Stimulated activated CD8-positive, alpha-beta memory T cell treated with anti-CD3 and anti-CD28 coated beads, Interleukin-4, amount 100 ng/mL, for 48 hours (primary cell): ENCODE results near the gene CCDC57.
A peak's percentile ranks its signal among the peaks of the same experiment; 100 is the strongest.

Source experiments
- DNase-seq: peaks from one replicate; pipeline ENCODE4 v3.0.0-alpha.2; 2020

CCDC57 gene

DNA sequence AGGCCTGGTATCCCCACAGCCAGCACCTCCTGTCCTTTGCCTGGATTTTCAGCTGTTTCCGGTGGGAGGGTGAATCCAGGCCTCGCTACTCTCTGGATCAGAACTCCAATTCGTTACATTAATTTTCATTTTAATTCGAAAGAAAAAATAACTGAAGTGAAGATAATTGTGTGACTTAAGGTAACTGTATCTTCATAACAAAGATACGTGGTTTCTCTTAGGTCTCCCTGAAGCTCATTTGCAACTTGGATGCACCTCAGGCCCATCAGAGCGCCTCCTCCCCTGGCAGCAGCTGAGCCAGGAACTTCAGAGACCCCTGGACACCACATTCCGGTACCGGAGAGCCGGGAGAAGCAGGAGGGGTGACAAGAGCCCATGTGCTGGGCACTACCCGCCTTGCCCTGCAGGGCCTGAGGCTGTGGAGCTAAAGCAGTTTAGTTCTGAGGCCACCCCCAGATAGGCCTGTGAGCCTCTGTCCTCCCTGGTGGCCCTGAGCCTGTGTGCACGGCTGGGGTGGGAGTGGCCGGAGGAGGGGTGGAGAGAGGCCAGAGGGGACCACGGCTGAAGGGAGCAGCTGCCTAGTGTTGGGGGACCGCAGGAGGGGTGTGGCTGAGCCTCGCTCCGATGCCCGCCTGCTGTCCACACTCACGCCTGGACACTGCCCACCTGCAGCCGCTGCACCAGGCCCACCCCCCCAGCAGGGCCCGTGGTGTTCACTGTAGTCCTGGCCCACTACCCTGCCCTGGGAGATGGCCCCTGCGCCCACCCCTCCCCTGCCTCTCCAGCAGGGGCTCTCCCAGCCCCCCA is 135.7 kb downstream of the CCDC57 start:
- DNase-seq = no peak

DNA sequence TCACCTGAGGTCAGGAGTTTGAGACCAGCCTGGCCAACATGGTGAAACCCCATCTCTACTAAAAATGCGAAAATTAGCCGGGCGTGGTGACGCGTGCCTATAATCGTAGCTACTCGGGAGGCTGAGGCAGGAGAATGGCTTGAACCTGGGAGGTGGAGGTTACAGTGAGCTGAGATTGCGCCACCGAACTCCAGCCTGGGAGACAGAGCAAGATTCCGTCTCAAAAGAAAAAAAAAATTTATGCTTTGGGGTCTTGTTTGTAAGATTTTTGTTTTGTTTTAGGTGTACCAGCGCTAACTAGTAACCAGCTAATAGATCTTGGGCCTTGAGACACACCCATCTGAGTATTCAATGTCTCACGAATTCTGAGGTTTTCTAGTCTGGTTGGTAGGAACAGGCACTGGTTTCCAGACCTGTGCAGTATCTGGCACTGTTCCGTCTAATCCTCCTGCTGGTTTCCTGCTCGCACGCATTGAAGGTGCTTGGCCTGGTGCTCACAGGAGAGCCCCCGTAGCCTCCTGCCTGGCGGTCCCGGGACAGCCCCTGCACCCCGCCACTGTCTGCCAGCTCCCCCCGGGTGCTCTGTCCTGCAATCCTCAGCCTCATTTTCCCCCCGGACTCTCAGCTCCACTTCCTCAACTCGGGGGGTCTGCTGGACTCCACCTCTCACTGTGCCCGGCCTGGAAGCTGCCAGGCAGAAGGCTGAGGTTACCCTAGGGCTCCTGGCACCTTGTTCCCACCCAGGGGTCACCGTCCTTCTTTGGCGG is 136.4 kb downstream of the CCDC57 start:
- DNase-seq = no peak

DNA sequence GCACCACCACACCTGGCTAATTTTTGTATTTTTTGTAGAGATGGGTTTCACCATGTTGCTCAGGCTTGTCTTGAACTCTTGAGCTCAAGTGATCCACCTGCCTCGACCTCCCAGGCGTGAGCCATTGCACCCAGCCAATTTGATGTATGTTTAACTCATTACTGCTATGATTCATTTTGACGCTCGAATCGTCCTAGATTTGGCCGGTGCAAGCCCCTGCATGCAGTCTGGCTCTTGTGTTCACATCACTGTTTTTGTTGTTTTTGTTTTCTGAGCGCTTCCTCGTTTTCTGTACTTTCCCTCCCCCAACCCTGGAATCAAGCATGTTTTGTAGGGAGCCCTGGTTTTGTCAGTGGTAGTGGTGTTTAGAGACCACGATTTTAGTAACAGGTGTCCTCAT is 139.2 kb downstream of the CCDC57 start:
- no peak for DNase-seq

DNA sequence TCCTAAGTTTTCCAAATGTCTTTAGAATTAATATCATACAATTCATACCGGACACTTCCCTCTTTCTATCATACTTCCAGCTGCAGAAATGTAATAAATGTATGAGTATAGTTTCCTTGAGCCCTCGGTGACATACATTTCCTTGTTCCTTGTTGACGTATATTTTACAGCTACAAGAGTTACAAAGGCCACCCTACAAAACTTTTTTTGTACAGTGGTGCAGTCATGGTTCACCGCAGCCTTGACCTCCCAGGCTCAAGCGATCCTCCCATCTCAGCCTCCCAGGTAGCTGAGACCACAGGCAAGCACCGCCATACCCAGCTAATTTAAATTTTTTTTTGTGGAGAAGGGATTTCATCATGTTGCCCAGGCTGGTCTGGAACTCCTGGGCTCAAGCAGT is 139.8 kb downstream of the CCDC57 start:
- DNase-seq = no peak

DNA sequence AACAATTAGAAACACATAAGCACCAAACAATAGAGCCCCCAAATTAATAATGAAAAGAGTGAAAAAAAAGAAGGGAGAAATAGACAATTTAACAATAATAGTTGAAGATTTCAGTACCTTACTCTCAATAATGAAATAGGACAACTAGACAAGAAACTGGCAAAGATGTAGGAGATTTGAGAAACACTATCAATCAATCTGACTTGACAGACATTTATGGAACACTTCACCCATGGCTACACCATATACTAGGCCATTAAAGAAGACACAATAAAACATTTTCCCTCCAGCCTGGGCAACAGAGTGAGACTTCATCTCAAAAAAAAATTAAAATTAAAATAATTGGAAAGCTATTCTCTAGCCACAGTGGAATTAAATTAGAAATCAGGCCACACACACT is 142.0 kb downstream of the CCDC57 start:
- DNase-seq = no peak

DNA sequence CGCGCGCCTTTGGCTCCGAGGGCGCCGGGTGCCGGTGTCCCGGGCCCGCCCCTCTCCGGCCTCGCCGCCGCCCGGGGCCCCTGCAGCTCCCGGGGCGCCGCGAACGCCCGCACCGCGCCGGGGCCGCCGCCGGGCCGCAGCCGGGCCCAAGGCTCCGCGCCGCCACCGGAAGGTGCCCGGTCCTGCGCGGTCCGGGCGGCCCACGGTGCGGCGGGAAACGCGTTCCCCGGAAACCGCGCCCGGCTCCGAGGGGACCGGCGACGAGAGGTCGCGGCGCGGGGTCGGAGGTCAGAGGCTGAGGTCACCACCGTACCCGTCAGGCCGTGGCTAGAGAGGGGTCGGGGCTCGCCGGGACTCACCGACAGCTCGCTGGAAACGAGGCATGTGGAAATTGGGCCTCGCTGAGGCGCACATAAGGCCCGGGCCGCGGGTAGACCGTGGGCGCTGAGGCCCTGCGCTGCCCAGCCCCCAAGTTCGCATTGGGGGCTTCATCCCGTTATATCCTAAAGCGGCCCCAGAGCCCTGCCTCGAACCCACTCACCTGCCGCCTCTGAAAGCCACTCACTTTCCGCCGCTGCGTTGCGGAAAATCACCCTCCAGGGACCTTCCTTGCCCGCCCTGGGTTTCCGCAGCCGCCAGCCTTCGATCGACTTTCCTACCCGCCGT is 146.9 kb downstream of the CCDC57 start, which contains the start of gene DUS1L:
TSS of gene DUS1L (minus strand) at position 167 of the 666 bp plus-strand sequence. CDS start 745 bp downstream, outside the sequence.
- peak; percentile 83 for DNase-seq

DNA sequence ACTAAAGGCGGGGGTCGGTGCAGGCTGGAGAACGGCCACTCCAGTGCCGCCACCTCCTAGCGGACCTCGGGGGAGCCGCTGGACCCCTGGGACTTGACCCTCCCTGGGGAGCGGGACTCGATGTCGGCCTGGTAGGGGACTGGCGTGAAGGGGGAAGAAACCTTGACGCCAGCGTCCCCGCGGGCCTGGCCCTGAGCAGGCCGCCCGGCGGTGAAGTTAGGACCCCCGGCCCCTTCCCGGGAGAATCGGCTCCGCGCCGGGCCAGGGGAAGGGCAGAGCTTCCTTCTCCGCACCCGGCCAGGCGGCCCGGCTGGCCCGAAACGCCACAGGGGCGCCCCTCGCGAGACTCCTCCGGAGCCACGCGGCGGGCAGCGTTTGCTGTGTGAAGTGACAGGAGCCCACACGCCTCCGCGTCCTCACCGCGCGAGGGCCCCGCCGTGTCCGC is 147.4 kb downstream of the CCDC57 start:
- DNase-seq = peak; percentile 47

DNA sequence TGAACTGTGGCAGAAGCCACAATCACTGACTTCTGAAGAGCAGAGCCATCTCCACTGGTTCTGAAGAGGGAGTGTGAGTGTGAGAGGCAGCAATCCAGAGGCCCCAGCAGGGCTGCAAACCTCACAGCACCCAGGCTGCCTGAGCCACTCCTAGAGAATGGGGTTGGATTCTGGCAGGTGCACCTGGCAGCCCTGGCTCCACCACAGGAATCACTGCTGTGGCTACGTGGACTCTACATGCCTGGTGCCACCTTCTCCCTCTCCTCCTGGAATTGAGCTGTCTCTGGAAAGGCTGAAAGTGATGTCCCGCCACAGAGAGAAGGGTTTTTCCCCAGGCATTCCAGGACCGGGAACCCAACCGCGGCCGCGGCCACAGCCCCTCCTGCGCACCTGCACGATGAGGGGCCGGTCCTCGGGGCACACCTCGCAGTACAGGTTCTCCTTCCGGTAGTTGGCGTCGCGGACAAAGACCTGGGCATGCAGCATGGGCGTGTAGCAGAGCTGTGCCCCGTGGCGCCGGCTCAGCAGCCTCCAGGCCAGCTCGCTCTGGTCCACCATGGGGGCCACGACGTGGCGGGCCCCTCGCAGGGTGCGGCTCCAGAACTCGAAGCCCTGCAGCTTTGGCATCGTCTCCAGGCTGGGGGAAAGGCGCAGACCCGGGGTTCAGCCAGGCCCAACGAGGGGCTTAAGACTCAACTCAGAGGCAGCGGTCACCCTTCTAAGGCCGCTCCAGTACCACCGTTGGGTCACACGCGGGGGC is 148.0 kb downstream of the CCDC57 start:
- no peak for DNase-seq

DNA sequence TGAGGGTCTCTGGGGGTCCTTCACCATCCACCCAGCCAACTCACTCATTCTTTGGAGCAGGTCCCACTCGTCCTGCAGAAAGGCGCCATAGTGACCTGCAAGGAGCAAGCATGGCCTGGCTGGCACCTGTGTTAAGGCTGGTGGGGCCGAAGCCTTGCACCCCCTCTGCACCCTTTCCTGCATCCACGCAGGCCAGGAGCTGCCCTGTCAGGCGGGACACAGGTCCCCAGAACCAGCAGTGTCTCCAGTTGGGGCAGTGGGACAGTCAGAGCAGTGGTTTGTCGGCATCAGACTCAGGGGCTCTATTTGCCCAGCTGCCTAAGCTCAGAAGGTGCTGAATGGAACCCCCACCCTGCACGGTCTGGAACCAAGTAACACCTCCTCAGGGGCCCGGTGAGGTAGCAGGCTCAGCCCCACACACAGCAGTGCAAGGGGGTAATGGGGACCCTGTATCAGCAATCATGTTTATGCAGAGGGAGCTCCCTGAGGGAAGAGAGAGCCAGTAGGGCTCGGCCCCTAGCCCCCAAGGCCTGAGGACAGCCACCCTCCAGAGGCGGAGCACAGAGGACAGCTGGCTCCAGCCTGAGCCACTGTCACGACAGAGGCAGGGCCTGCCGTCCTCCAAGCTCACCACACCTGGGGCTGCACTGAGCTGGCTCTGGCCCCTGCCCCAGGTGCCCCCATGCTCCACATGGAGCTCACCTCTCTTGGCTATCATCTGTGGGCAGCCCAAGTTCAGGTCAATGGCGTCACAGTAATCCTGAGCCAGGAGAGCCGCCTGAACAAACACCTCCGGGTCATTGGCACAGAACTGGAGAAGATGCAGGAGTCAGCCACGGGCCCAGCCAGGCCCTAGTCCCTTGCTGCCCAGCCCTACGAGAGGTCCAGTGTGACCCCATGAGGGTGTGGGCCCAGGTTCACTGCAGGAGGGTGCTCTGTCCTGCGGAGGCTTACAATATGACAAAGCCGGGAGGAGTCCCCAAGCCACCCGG is 148.9 kb downstream of the CCDC57 start:
- DNase-seq = no peak

DNA sequence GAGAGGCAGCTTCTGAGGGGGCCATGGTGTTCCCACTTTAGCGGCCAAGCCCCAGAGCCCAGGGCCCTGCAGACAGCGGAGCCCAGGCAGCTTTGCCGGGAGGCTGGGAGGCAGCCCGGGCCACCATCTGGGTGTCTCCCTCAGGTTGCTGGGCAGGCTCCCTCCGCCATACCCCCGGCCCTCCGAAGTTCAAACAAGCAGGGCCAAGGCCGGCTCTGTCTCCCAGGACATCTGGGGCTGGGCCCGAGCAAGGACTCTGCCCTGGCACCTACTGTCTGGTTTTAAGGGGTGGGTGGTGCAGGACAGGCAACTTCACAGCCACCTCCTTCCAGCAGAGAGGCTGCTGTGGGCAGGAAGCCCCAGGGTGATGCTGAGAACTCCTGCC is 149.7 kb downstream of the CCDC57 start:
- no peak for DNase-seq

DNA sequence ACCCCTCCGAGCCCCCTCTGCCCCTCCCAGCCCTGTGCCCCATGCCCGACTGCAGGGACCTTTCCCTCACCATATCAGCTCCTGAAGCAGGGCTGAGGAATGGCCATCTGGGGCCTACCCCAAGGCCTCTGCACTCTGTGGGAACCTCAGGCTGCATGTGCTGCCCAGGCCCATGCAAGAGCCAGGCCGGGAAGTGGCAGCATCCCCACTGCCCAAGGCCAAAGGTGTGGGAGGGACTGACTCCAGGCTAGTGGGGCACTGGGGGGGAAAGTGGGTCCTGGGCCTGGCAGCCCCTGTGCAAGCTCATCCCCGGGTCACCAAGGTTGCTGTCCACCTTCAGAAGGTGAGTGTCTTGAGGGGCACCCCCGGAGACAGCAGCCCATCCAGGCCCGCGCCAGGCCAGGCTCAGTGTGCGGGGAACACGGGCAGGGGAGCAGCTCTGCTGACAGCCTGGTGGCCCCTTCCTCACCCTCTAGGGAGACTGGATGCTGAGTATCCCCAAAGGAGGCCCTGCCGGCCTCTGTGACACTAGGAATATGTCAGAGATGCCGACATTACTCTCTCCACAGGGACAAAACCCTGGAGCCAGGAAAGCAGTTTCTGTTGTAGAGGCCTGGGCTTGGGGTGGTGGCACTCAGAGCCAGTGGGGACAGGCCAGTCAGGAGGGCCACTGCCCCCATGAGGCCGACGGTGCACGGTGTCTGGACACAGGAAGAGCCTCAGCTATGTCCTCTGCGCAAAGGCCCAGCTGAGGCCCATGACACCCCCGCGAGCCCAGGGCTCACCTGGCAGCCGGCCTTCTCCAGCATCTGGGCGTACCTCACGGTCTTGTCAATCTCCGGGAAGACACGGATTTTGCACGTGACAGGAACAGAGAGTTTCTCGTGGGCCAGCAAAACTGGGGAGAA is 150.3 kb downstream of the CCDC57 start:
- no peak for DNase-seq

DNA sequence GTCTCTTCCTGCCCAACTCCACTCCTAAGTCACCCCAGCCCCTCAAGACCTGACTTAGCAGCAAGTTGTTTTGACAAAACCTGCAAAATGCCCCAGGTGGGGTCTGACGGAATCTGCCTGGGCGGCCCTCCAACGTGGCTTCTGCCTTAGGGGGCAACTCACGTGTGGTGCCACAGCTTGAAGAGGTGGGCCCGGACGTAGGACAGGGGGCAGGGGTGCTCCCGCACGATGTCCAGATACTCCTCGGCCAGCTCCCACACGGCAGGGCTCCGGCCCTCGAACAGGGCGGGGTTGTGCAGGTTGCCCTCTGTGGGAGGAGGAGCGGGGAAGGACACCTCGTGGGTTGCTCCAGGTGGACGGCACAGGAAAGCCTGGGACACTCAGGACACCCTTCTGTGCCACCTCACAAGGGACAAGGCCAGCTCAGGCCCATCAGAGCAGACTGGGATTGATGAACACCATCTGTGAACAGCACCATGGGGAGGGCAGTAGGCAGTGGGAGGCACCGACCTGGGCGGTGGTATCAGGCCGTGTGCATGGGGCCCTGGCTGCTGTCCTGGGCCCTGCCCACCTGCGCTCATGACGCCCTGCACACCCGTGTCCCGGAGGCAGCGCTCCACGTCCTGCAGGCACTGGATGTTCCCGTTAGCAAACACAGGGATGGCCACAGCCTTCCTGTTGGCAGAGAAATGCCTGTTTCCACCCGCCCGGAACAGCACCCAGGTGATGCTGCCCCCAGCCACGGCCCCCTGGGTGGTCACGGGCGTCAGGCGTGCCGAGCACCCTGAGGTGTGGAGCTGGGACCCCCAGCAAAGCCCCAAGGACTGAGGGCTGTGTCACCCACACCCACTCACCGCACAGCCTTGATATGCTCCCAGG is 151.4 kb downstream of the CCDC57 start:
- no peak for DNase-seq

DNA sequence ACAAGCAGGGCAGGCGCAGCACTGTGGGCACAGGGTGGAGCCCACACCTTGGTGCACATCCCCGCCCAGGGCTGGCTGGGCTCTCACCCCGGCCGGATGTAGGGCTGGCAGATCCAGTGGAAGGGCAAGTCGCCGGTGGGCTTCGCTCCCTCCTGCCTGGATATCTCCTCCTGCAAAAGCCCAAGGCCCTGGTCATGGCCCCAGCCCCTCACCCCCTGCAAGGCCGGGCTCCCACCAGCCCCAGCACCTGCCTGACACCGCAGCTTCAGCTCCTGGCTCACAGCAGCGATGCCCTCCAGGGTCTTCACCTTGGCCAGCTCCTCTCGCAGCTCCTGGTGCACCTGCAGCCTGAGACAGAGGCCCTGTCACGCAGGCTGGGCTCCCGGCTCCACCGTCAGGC is 152.0 kb downstream of the CCDC57 start:
- DNase-seq = no peak

DNA sequence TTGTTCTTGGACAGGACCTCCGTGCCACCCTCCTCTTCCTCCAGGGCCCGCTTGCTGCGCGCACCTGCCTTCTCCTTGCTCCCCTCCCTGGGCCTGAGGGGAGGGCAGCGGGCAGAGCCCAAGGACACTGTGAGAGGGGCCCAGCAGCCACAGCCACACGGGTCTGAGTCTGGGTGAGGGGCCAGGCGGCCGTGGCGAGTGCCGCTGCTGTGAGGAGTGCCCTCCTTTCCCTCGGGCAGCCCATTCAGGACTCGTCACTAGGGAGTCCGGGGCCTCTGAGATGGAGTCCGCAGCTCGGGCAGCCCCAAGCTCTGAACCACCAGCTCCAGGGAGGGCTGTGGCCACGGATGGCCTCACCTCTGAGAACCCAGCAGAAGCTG is 152.7 kb downstream of the CCDC57 start:
- no peak for DNase-seq

DNA sequence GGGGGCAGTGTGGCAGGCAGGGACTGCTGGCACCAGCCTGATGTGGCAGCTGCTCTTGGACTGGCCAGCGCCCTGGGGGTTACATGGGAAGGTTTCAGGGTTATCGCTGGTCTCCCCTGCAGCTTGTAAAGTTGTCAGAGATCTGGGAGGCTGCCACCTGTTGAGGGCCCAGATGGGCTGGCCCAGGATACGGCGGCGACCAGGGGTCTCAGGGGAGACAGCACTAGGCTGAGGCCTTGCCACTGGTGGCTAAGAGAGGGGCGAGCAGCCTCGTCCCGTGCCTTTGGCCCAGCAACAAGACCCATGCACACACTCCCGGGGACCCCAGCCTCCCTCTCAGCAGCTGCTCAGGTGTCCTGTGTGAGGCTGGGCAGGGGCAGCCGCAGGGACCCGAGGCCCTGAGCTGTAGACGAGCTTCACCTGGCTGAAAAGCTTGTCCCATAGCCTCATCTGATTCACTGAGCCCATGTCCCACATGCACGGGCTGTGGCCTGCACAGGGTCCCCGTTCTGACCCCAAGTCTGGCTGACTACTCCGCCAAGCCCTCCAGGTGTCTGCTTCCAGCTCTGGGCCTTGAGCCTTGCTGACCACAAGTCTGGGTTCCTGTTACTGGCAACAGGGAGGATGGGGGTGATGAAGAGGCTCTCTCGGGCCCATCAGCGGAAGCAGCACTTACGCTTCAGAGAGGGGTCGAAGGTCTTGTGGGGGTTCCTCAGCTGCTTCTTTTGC is 153.2 kb downstream of the CCDC57 start:
- DNase-seq = no peak

DNA sequence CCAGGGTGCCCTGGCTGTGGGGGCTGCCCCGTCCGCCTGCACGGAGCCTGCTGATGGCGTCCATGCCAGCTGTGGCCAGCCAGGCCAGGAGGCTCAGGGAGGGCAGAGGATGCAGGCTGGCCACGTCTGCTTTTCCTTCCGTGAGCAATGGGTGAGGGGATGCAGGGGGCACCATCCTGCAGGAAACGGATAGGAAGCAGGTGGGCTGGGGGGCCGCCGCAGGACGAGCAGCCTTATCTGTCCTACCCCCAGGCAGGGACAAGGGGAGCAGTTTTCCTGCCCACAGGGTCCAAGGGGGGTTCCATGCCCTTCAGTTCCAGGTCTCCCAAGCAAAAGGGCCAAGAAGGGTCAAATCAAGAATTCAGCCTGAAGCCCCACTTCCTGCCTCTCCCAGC is 153.8 kb downstream of the CCDC57 start:
- DNase-seq = no peak

DNA sequence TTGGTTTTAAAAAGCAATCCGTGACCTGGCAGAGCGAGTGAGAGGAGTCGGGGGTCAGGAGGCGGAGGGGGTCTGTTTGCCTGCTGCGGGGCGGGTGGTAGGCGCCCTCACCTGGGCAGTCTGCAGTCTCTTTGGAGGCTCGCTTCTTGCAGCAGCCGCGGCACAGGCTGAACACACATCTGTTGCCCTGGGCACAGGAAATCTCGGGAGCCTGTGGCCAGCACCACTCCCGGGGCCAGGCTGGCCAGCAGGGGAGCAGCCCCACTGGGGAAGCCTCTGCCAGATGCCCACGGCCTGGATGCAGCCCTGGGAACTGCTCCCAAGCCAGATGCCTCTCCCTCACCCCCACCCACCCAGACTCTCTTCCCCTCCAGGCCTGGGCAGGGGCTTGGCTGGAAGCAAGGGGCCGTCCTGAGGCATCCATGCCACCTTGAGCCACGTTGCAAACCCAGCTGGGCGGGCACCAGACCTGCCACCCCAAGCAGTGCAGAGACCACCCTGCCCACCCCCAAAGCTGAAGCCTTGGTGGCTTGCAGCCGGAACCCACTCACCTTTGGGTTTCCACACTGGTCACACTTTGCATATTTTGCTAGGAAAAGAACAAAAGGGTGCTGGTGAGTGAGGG is 154.3 kb downstream of the CCDC57 start:
- DNase-seq = no peak
